GM18907 (cell line): ENCODE results near the gene SLC24A4.

Experiments used
- ATAC-seq: cut with Tn5 transposase; IDR thresholded peaks from one replicate; pipeline ENCODE4 v1.9.1; 2021; ENCODE audit warnings: mild to moderate bottlenecking, moderate library complexity; ENCODE audit not compliant: unreplicated experiment

The SLC24A4 gene

GRCh38 chr14:92316176-92316575 is 6.8 kb upstream of the SLC24A4 start:
- ATAC-seq, result no peak

- no peak for ATAC-seq
Measured at GRCh38 chr14:92316937-92317336, 6.0 kb upstream of the SLC24A4 start.

GRCh38 chr14:92317511-92317910 is 5.5 kb upstream of the SLC24A4 start:
- ATAC-seq, result no peak

GRCh38 chr14:92321701-92322100 is 1.3 kb upstream of the SLC24A4 start:
- ATAC-seq, result no peak

- no peak for ATAC-seq
Measured at GRCh38 chr14:92322516-92322915, 449 bp upstream of the SLC24A4 start.

- ATAC-seq, result no peak
Measured at GRCh38 chr14:92323916-92324818, 1.2 kb downstream of the SLC24A4 start.

- no peak for ATAC-seq
Measured at GRCh38 chr14:92325835-92326234, 2.9 kb downstream of the SLC24A4 start.

GRCh38 chr14:92328664-92329255 is 5.8 kb downstream of the SLC24A4 start:
- no peak for ATAC-seq

GRCh38 chr14:92334050-92334449 is 11.1 kb downstream of the SLC24A4 start:
- ATAC-seq, result no peak

GRCh38 chr14:92336363-92336762 is 13.4 kb downstream of the SLC24A4 start:
- ATAC-seq, result no peak

- ATAC-seq, result no peak
Measured at GRCh38 chr14:92339426-92339825, 16.5 kb downstream of the SLC24A4 start.

- no peak for ATAC-seq
Measured at GRCh38 chr14:92340071-92340470, 17.1 kb downstream of the SLC24A4 start.

- no peak for ATAC-seq
Measured at GRCh38 chr14:92340931-92341330, 18.0 kb downstream of the SLC24A4 start.

GRCh38 chr14:92341791-92342190 is 18.8 kb downstream of the SLC24A4 start:
- ATAC-seq, result no peak

- no peak for ATAC-seq
Measured at GRCh38 chr14:92348154-92348553, 25.2 kb downstream of the SLC24A4 start.

- ATAC-seq, result no peak
Measured at GRCh38 chr14:92351750-92352149, 28.8 kb downstream of the SLC24A4 start.

- ATAC-seq, result no peak
Measured at GRCh38 chr14:92352158-92352985, 29.4 kb downstream of the SLC24A4 start.

- ATAC-seq, result no peak
Measured at GRCh38 chr14:92353447-92353846, 30.5 kb downstream of the SLC24A4 start.

- ATAC-seq, result no peak
Measured at GRCh38 chr14:92356677-92357076, 33.7 kb downstream of the SLC24A4 start.

- ATAC-seq, result no peak
Measured at GRCh38 chr14:92360651-92361370, 37.8 kb downstream of the SLC24A4 start.

GRCh38 chr14:92362781-92363235 is 39.8 kb downstream of the SLC24A4 start:
- no peak for ATAC-seq
